Adrenal gland (tissue), 12 donors: ENCODE data around the gene DUS1L. TPM values are rescaled to one million over a fixed set of nuclear protein-coding genes. Genes with fewer than 3 reads are reported as not detected.

ENCODE experiments used
- DNase-seq, 7 donors: peaks; one replicate each; pipeline ENCODE4 v3.0.0-alpha.2; 2019 to 2020
- H3K27ac ChIP-seq, 5 donors: fragments of 200-600 bp; sonication (generic) in 4 of 5; 1 replicate in 3 of 5; 2 replicates in 2 of 5; pipeline versions ENCODE4 v1.5.1 to v1.8.0; 2016 to 2020; ENCODE audit warnings: mild to moderate bottlenecking in 1 of 5
- H3K27me3 ChIP-seq: fragments of 200-600 bp; 2 replicates; pipeline ENCODE4 v1.8.0; 2021
- H3K36me3 ChIP-seq, 2 donors: fragments of 200-600 bp; replicated peaks in 1 of 2; 1 replicate in 1 of 2; 2 replicates in 1 of 2; pipeline versions ENCODE4 v1.5.1 to v1.8.0; 2018 to 2022
- H3K4me1 ChIP-seq, 2 donors: fragments of 200-600 bp; replicated peaks in 1 of 2; 1 replicate in 1 of 2; 2 replicates in 1 of 2; pipeline versions ENCODE4 v1.5.1 to v1.8.0; 2018 to 2021
- H3K4me3 ChIP-seq, 4 donors: fragments of 200-600 bp; sonication (generic) in 3 of 4; one replicate each; pipeline ENCODE4 v1.5.1; 2016 to 2018
- H3K9me3 ChIP-seq, 3 donors: fragments of 200-600 bp; sonication (generic) in 1 of 3; replicated peaks in 1 of 3; 1 replicate in 2 of 3; 2 replicates in 1 of 3; pipeline versions ENCODE4 v1.5.1 to v1.8.0; 2016 to 2021
- POLR2A ChIP-seq, 2 donors: fragments of 450-650 bp; IDR thresholded peaks; one replicate each; pipeline ENCODE4 v1.6.1; 2017; ENCODE audit warnings: antibody characterized with exemption in 2 of 2, mild to moderate bottlenecking in 2 of 2, moderate library complexity in 1 of 2
- WGBS, 4 donors: extraction: QIAGEN DNeasy Blood & Tissue Kit in 2 of 4; methylation state at CpG; one replicate each; pipeline versions ENCODE4 v1.1.5 to v1.1.7; 2013 to 2017; 5-methylcytosine and 5-hydroxymethylcytosine counted together
- intact Hi-C, 2 donors: fragments of 100-400 bp; cut with DNase I; formaldehyde crosslinking; loops; one replicate each; pipeline versions ENCODE4 v1.14.1 to v1.15.0; 2022 to 2023
- polyA plus RNA-seq, 3 donors: library from polyadenylated mRNA; stranded (reverse); fragments of 200-250 nt in 2 of 3; fragments of 350-450 nt in 1 of 3; fragmentation: Illumina TruSeq in 1 of 3; extraction: RNeasy Lipid Tissue Mini Kit (QIAGEN cat#74804) in 1 of 3; gene quantifications; one replicate each; pipeline ENCODE4 v1.2.3, GENCODE V29; 2013 to 2014
- total RNA-seq, 9 donors: library from RNA; depleted of rRNA in 4 of 9; stranded (reverse); fragments of >200 nt in 4 of 9; fragments of 120-200 nt in 1 of 9; fragmentation: NEBNext Ultra II Directional in 1 of 9; extraction: Animal tissue kit (Norgen Biotek cat#: 25700) in 1 of 9; gene quantifications; one replicate each; pipeline versions ENCODE4 v1.1.0 to v1.2.4, GENCODE V29; 2013 to 2023
- TF ChIP-seq, protein P1 (sequence below), 6 experiments: fragments of 450-650 bp in 4 of 6; fragments of 200-600 bp in 2 of 6; sonication (generic) in 1 of 6; IDR thresholded peaks; 1 replicate in 5 of 6; 2 replicates in 1 of 6; pipeline versions ENCODE4 v1.5.1 to v1.8.0; 2016 to 2021; ENCODE audit warnings: antibody characterized with exemption in 6 of 6, mild to moderate bottlenecking in 2 of 6, moderate library complexity in 1 of 6
- donor health status: healthy with polysubstance abuse.
- donor health status: Bipolar disorder and iron deficiency.
- donor health status: DM: yes; HTN: yes; CAD: no.
- donor health status: DM: no; HTN: no; CAD: no.
- donor health status: DM: no; HTN: no; CAD: no.
- donor health status: DM: yes; HTN: yes; CAD: no.

Gene DUS1L
- total and polyA plus RNA-seq, 12 donors: 38.5 to 397 (median 75.7) TPM

DNA sequence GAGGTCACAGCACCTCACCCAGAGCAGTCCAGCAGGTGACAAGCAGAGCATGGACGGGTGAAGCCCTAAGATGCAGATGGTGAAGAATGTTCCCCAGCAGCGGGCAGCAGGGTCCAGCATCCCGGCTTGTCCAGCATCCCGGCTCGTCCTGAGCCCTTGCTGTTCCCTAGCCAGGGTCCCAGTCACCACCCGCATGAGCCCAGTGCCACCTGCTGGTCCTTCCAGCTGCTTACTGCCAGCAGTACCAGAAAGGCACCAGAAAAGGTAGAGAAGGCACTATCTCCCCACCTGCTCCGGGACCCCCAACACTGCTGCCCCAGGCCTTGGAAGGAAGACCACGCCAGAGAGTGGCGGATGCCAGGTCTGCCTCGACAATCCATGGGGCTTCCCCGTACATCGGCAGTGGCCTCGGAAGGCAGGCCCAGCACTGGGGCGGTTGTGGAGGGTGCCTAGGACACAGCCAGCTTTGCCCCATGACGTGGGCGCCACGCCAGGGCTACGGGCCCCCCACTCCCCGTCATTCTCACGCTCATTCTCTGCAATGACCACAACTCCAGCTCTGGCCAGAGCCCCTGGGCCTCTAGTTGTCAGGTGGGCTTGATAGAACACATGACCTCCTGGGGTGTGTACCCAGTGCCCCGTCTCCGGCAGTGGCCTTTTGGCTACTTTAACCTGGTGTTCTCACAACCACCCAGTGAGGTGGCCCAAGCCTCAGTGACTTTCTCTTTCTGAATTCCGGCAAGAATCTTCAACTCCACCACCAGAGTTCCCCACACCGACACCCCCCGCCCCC, 44.3 kb downstream of the DUS1L start:
- Histone ChIP-seq H3K4me1 (peaks cover 21 to 27% of the 10 kb centered on the region in 2 donors), H3K36me3 (no peaks in the 10 kb centered on the region), H3K27ac (no peak overlapping the region), H3K9me3 (no peaks in the 10 kb centered on the region), H3K27me3 (no peaks in the 10 kb centered on the region), H3K4me3 (peak overlapping the region in 1 of 4 donors; percentile 81)
- 34 to 40% (median 39%) methylated on average over 2 to 25 of the region's 25 CpGs for WGBS, 4 donors
- intact Hi-C loops: loop anchor here (2.0 to 10.0 kb wide), 3 partner anchors 61 to 273 kb away; partner anchors contain the start of gene NOTUM (in 1 of the 2)
- peak; percentile 78 to 92 (median 88) for DNase-seq
- TF ChIP-seq, protein P1, sequence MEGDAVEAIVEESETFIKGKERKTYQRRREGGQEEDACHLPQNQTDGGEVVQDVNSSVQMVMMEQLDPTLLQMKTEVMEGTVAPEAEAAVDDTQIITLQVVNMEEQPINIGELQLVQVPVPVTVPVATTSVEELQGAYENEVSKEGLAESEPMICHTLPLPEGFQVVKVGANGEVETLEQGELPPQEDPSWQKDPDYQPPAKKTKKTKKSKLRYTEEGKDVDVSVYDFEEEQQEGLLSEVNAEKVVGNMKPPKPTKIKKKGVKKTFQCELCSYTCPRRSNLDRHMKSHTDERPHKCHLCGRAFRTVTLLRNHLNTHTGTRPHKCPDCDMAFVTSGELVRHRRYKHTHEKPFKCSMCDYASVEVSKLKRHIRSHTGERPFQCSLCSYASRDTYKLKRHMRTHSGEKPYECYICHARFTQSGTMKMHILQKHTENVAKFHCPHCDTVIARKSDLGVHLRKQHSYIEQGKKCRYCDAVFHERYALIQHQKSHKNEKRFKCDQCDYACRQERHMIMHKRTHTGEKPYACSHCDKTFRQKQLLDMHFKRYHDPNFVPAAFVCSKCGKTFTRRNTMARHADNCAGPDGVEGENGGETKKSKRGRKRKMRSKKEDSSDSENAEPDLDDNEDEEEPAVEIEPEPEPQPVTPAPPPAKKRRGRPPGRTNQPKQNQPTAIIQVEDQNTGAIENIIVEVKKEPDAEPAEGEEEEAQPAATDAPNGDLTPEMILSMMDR (IDR thresholded peaks at IDR 0.05): peak; percentile 49 to 92 (median 90)
- TF ChIP-seq POLR2A (IDR thresholded peaks at IDR 0.05): no peak

GRCh38 chr17:82020572-82021106, 45.0 kb downstream of the DUS1L start:
- H3K27ac ChIP-seq: no peak overlapping the region
- H3K4me1 ChIP-seq: peaks cover 21 to 27% of the 10 kb centered on the region in 2 donors
- no peak for TF ChIP-seq POLR2A (IDR thresholded peaks at IDR 0.05)
- TF ChIP-seq, protein P1 (IDR thresholded peaks at IDR 0.05): no peak
- H3K36me3 ChIP-seq: no peaks in the 10 kb centered on the region
- intact Hi-C loops: loop anchor here (2.0 to 10.0 kb wide), 3 partner anchors 60 to 274 kb away; partner anchors contain the start of gene NOTUM (in 1 of the 2)
- no peaks in the 10 kb centered on the region for H3K9me3 ChIP-seq
- no peak for DNase-seq
- no peaks in the 10 kb centered on the region for H3K27me3 ChIP-seq
- WGBS, 4 donors: 78 to 81% (median 80%) methylated on average over 12 to 14 of the region's 14 CpGs
- no peak overlapping the region for H3K4me3 ChIP-seq

DNA sequence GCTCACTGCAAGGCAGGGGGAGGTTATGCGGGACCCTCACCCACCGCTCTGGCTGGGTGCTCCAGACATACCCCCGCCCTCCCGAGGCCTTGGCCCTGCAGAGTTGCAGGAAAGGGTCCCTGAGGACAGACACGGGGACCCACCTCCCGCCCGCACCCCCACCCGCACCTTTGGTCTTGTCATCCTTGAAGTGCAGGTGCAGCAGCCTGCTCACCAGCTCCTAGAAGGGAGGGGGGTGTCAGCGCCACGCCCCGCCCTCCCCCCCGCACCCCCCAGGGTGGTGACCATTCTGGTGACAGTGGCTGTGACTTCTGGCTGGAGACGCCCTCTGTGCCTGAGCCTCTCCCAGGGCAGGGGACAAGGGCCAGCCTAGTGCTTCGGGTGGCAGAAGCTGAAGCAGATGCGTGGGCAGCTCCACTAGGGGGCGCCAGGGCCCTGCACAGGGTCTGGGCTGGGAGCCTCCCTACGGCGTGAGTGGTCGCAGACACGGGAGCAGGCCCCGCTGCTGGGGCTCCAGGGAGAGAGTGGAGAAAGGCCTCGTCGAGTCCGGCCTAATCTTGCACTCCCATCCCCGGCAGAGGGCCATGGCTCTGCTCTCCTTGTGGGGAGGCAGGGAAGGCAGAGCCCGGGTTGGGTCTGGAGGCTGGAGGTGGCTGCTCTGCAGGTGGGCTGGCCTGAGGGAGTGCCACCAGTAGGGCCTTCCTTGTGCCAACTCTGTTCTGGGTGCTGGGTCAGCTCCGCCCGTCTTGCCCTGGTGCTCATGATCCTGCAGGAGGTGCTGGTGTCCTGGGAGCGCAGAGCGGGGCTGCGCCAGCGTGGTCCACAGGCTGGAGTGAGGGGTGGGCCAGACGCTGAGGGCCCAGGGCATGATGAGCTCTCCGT, 45.7 kb downstream of the DUS1L start:
- WGBS, 4 donors: 60 to 79% (median 64%) methylated on average over 4 to 34 of the region's 34 CpGs
- peak in 5 of 7 donors; percentile 47 to 72 (median 59) for DNase-seq

More for the DNA sequence above, 45.7 kb downstream of the DUS1L start:
- peaks cover 21 to 27% of the 10 kb centered on the region in 2 donors for H3K4me1 ChIP-seq
- intact Hi-C loops: loop anchor here (2.0 to 10.0 kb wide), 3 partner anchors 59 to 275 kb away; partner anchors contain the start of gene NOTUM (in 1 of the 2)
- H3K27ac ChIP-seq: no peak overlapping the region
- H3K9me3 ChIP-seq: no peaks in the 10 kb centered on the region
- H3K36me3 ChIP-seq: no peaks in the 10 kb centered on the region
- no peaks in the 10 kb centered on the region for H3K27me3 ChIP-seq
- no peak overlapping the region for H3K4me3 ChIP-seq
- TF ChIP-seq, protein P1 (IDR thresholded peaks at IDR 0.05): peak; percentile 29 to 62 (median 46)
- no peak for TF ChIP-seq POLR2A (IDR thresholded peaks at IDR 0.05)
